GM12891 (cell line): ENCODE measurements around the gene LRCH2.

Source experiments
- DNase-seq: peaks from one replicate; pipeline ENCODE4 v3.0.0; 2011; ENCODE audit warnings: low spot score; ENCODE audit not compliant: insufficient read length
- FAIRE-seq: peaks from 2 replicates; lab custom pipeline; 2011; peaks lifted over from hg19 to GRCh38; lab: Jason Lieb, UNC
- PAX5 ChIP-seq: IDR thresholded peaks from 2 replicates; pipeline ENCODE4 v1.6.1; 2011; ENCODE audit warnings: low read length, moderate library complexity, mild to moderate bottlenecking; ENCODE audit not compliant: insufficient read depth, severe bottlenecking
- POLR2A ChIP-seq: IDR thresholded peaks from 2 replicates; pipeline ENCODE4 v1.6.1; 2011; ENCODE audit warnings: low read depth, low read length, control low read depth
- POLR2AphosphoS5 ChIP-seq: IDR thresholded peaks from 2 replicates; pipeline ENCODE4 v1.6.1; 2011; ENCODE audit warnings: low read depth, low read length, control low read depth
- POU2F2 ChIP-seq: IDR thresholded peaks from 2 replicates; pipeline ENCODE4 v1.6.1; 2011; ENCODE audit warnings: low read depth, mild to moderate bottlenecking, control low read depth, low read length, moderate library complexity
- SPI1 ChIP-seq: IDR thresholded peaks from 2 replicates; pipeline ENCODE4 v1.6.1; 2011; ENCODE audit warnings: low read depth, low read length, control low read depth
- TAF1 ChIP-seq: IDR thresholded peaks from 2 replicates; pipeline ENCODE4 v1.6.1; 2011; ENCODE audit warnings: low read depth, low read length, control low read depth

LRCH2 gene

DNA sequence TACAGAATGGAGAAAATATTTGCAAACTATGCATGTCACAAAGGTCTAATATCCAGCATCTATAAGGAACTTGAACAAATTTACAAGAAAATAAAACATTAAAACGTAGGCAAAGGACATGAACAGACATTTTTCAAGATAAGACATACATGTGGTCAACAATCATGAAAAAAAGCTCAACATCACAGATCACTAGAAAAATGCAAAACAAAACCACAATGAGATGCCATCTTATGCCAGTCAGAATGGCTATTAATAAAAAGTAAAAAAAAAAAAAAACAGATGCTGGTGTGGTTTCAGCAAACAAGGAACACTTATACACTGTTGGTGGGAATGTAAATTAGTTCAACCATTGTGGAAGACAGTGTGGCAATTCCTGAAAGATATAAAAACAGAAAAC is 140.7 kb downstream of the LRCH2 start:
- FAIRE-seq (no peak), DNase-seq (no peak)
- TF ChIP-seq POLR2AphosphoS5 (no peak), TAF1 (no peak), SPI1 (no peak)

DNA sequence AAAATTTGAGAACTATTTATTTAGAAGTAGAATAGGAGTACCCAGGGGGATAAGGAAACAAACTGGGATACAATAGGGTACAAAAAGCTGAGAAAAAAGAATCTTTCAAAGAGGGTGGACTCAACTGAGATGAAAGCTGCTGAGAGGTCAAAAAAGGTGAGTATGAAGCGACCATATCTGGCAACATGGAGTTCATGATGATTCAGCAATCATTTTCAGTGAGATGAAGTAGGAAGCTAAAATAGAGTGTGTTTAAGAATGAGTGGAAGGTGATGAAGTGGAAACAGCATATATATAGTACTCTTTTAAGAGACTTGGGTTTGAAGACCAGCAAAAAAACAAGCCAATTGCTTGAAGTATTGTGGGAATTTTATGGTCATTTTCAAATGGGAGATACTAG is 144.5 kb downstream of the LRCH2 start:
- DNase-seq: no peak
- no peak for TF ChIP-seq PAX5
- TF ChIP-seq POU2F2: no peak
- no peak for TF ChIP-seq POLR2A
- no peak for TF ChIP-seq TAF1
- TF ChIP-seq POLR2AphosphoS5: no peak
- TF ChIP-seq SPI1: no peak
- no peak for FAIRE-seq

DNA sequence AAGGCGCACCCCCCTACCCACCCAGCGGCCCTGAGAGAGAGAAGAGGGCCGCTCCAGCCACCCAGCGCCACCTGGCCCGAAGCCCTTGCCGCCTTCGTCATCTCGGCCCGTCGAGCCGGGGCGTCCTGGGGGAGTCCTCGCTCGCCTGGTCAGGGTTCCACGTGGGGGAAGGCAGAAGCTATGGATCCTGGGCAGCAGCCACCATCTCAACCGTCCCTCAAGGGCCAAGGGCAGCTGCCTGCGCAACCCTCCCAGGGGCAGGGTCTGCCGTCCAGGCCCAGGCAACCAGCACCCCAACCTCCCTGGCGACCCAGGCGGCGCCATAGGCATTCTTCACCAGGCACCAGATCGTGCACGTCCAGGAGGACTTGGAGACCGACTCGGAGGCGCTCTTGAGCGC is 165.0 kb downstream of the LRCH2 start:
- DNase-seq: no peak

DNA sequence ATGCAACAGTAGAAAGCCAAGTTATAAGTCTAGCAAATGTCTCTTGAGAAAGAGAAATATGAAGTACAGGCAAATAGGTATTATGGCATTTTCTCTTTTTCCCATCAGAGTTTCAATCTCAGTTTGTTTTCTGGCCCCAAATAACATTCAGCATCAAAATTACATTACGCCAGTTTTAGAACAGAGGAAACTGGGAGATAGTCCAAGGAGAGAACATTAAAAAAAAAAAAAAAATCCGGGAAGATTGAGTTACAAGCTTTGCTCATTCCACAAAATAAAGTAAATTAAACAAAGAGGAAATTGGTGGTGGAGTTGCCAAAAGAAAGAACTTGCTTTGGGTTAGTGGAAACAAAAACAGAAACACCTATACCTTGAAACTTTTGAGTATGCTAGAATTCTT is 166.1 kb downstream of the LRCH2 start:
- DNase-seq: no peak
- TF ChIP-seq POU2F2 (no peak), PAX5 (no peak), POLR2A (no peak), SPI1 (no peak), TAF1 (no peak), POLR2AphosphoS5 (no peak)
- no peak for FAIRE-seq

More for the DNA sequence above, 165.0 kb downstream of the LRCH2 start:
- TF ChIP-seq POLR2AphosphoS5 (no peak), SPI1 (no peak), POLR2A (no peak), PAX5 (no peak), POU2F2 (no peak)
- FAIRE-seq: no peak

DNA sequence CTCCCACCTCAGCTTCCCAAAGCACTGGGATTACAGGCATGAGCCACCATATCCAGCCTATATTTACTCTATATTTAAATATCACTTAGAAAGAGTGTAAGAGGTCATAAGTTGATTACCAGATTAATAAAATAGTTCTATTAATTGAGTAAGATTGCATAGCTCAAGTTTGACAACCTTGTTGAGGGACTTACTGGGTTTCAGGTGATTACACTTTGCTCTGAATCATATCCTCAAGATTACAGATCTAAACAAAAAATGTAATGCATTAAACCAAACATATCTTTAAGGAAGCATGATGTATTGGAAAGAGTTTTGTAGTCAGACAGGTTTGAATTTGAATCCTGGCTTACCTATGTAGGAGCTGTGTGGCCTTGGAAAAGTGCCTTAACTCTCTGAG is 168.6 kb downstream of the LRCH2 start:
- DNase-seq (no peak), FAIRE-seq (no peak)
- TF ChIP-seq POLR2AphosphoS5: no peak
- TF ChIP-seq PAX5: no peak
- TF ChIP-seq SPI1: no peak
- no peak for TF ChIP-seq POU2F2
- TF ChIP-seq POLR2A: no peak
- no peak for TF ChIP-seq TAF1
